Heart right ventricle (tissue), 16 donors: ENCODE measurements around the gene KSR2. TPM values are rescaled to one million over a fixed set of nuclear protein-coding genes. Genes with fewer than 3 reads are reported as not detected.

ENCODE experiments used
- ATAC-seq, 8 donors: fragments of 200-7000 bp; cut with Tn5 transposase; one replicate each; pipeline ENCODE4 v1.9.1; 2020; ENCODE audit warnings: mild to moderate bottlenecking in 8 of 8, moderate library complexity in 8 of 8, moderate number of reproducible peaks in 1 of 8
- DNase-seq, 2 donors: peaks; one replicate each; pipeline ENCODE4 v3.0.0-alpha.2; 2020
- H3K27ac ChIP-seq, 10 donors: fragments of 200-600 bp; sonication (generic) in 2 of 10; one replicate each; pipeline versions ENCODE4 v1.5.0 to v1.8.0; 2020 to 2022; ENCODE audit warnings: mild to moderate bottlenecking in 3 of 10
- H3K27me3 ChIP-seq, 7 donors: fragments of 200-600 bp; one replicate each; pipeline ENCODE4 v1.8.0; 2021 to 2022; ENCODE audit warnings: mild to moderate bottlenecking in 2 of 7
- H3K36me3 ChIP-seq, 9 donors: fragments of 200-600 bp; sonication (generic) in 1 of 9; one replicate each; pipeline versions ENCODE4 v1.5.0 to v1.8.0; 2020 to 2022; ENCODE audit warnings: mild to moderate bottlenecking in 2 of 9
- H3K4me1 ChIP-seq, 9 donors: fragments of 200-600 bp; sonication (generic) in 1 of 9; one replicate each; pipeline versions ENCODE4 v1.5.0 to v1.8.0; 2020 to 2022; ENCODE audit warnings: mild to moderate bottlenecking in 4 of 9
- H3K4me3 ChIP-seq, 10 donors: fragments of 200-600 bp; sonication (generic) in 2 of 10; one replicate each; pipeline versions ENCODE4 v1.5.0 to v1.8.0; 2020 to 2022; ENCODE audit warnings: mild to moderate bottlenecking in 7 of 10, moderate library complexity in 2 of 10
- H3K9me3 ChIP-seq, 11 donors: fragments of 200-600 bp in 10 of 11; sonication (generic) in 2 of 11; one replicate each; pipeline versions ENCODE4 v1.5.0 to v1.8.0; 2013 to 2022; ENCODE audit warnings: mild to moderate bottlenecking in 2 of 11, control low read depth in 1 of 11, moderate library complexity in 1 of 11
- CTCF ChIP-seq, 9 donors: fragments of 200-600 bp; sonication (generic) in 2 of 9; IDR thresholded peaks; one replicate each; pipeline versions ENCODE4 v1.5.0 to v1.8.0; 2021 to 2022; ENCODE audit warnings: antibody characterized with exemption in 9 of 9, mild to moderate bottlenecking in 5 of 9, moderate library complexity in 1 of 9
- WGBS, 2 donors: extraction: QIAGEN DNeasy Blood & Tissue Kit; methylation state at CpG; one replicate each; pipeline ENCODE4 v1.1.7; 2013; ENCODE audit warnings: inconsistent platforms in 1 of 2; 5-methylcytosine and 5-hydroxymethylcytosine counted together
- intact Hi-C, 10 donors: fragments of 100-400 bp; cut with DNase I; formaldehyde crosslinking; loops; one replicate each; pipeline versions ENCODE4 v1.11.1 to v1.14.2; 2022
- polyA plus RNA-seq, 2 donors: library from polyadenylated mRNA; stranded (reverse); fragments of 200-250 nt; gene quantifications; one replicate each; pipeline ENCODE4 v1.2.3, GENCODE V29; 2013
- total RNA-seq, 10 donors: library from RNA; stranded (reverse); fragmentation: NEBNext Ultra II Directional in 3 of 10; extraction: Animal tissue kit (Norgen Biotek cat#: 25700) in 3 of 10; gene quantifications; one replicate each; pipeline versions ENCODE4 v1.2.1 to v1.2.4, GENCODE V29; 2021 to 2023
- donor health status: Arrhythmogenic right ventricular cardiomyopathy.
- donor health status: ischemic (EF 13 %, LVEDD 7.1; RV severe dilation, severe dysfunction).
- donor health status: healthy with polysubstance abuse.
- donor health status: DM: no; HTN: yes; CAD: no.
- donor health status: DM: no; HTN: no; CAD: no.
- donor health status: ischemic (EF 25% LVEDD 6.9; RV normal size, moderate dysfunction).
- donor health status: ischemic (EF 25% LVEDD 5.7; RV mildly dilated, moderate dysfunction).
- donor health status: healthy.
- donor health status: DM: yes; HTN: yes; CAD: no.
- donor health status: Ischemic cardiomyopathy.
- donor health status: ischemic (EF 35%, LVEDD 5.7; RV mildly dilated, moderate dysfunction).
- donor health status: nonischemic (EF 11% LVEDD 7.7; RV severe dilation, severe dysfunction).
- donor health status: DM: yes; HTN: yes; CAD: no.
- donor health status: PGD.
- donor health status: ischemic (EF 29% LVEDD 5.4; RV normal size, mild dysfunction).
- donor health status: nonischemic (EF 23%, LVEDD 6.1; RV moderate dilation, normal function).

Gene KSR2
- total and polyA plus RNA-seq, 12 donors, result 0.02 TPM; not detected in 9

- peaks cover 0 to 23% (median 6%) of the 10 kb centered on the region in 7 donors for H3K27me3 ChIP-seq
- 61 to 71% methylated on average over 3 of the region's 3 CpGs for WGBS, 2 donors
- no peak for DNase-seq
- no peak overlapping the region for H3K4me3 ChIP-seq
- no peaks in the 10 kb centered on the region for H3K9me3 ChIP-seq
- no peaks in the 10 kb centered on the region for H3K36me3 ChIP-seq
- H3K4me1 ChIP-seq, result no peaks in the 10 kb centered on the region
- TF ChIP-seq CTCF (IDR thresholded peaks at IDR 0.05), result no peak
- no peak for ATAC-seq
- intact Hi-C loops, result no loop called here
- no peak overlapping the region for H3K27ac ChIP-seq
These were observed 507.1 kb downstream of the KSR2 start for GRCh38 chr12:117461732-117462131.

GRCh38 chr12:117459229-117459628 is 509.6 kb downstream of the KSR2 start:
- H3K4me3 ChIP-seq, result no peak overlapping the region
- no peaks in the 10 kb centered on the region for H3K9me3 ChIP-seq
- H3K36me3 ChIP-seq, result no peaks in the 10 kb centered on the region
- H3K27me3 ChIP-seq, result peaks cover 0 to 9% (median 0%) of the 10 kb centered on the region in 7 donors
- TF ChIP-seq CTCF (IDR thresholded peaks at IDR 0.05), result no peak
- no peaks in the 10 kb centered on the region for H3K4me1 ChIP-seq
- ATAC-seq (no peak), DNase-seq (no peak)
- no peak overlapping the region for H3K27ac ChIP-seq
- 41 to 63% methylated on average over 1 of the region's 1 CpG for WGBS, 2 donors
- intact Hi-C loops, result no loop called here

DNA sequence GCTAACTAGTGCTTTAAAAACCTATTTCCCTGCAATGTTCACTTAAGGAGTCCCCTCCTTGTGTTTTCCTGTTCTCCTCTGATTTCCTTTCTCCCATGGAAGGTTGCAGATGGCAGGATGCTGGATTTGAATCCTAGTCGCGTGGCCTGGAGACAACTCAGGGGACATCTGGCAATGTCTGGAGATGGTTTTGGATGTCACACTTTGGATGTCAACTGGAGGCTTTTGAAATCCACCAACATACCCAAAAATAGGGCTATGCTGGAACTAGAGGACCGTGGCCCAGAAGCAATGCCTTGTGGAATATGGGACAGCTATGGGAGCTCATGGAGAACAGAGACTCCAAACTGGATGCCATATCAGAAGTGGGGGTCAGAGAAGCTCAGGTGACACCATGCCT is 511.6 kb downstream of the KSR2 start:
- Histone ChIP-seq H3K27me3 (peaks cover 0 to 6% (median 0%) of the 10 kb centered on the region in 7 donors), H3K27ac (no peak overlapping the region), H3K4me1 (no peaks in the 10 kb centered on the region), H3K4me3 (no peak overlapping the region), H3K36me3 (no peaks in the 10 kb centered on the region), H3K9me3 (peaks cover 0 to 7% (median 0%) of the 10 kb centered on the region in 11 donors)
- ATAC-seq (no peak), DNase-seq (no peak)
- WGBS, 2 donors, result 52 to 84% methylated on average over 3 of the region's 3 CpGs
- intact Hi-C loops, result no loop called here
- TF ChIP-seq CTCF (IDR thresholded peaks at IDR 0.05), result no peak

GRCh38 chr12:117456076-117456475 is 512.7 kb downstream of the KSR2 start:
- intact Hi-C loops, result no loop called here
- Histone ChIP-seq H3K27me3 (peaks cover 0 to 5% (median 0%) of the 10 kb centered on the region in 7 donors), H3K36me3 (no peaks in the 10 kb centered on the region), H3K27ac (no peak overlapping the region), H3K4me1 (no peaks in the 10 kb centered on the region), H3K9me3 (peaks cover 0 to 7% (median 0%) of the 10 kb centered on the region in 11 donors), H3K4me3 (no peak overlapping the region)
- DNase-seq (no peak), ATAC-seq (no peak)
- no peak for TF ChIP-seq CTCF (IDR thresholded peaks at IDR 0.05)
- WGBS, 2 donors, result 74% methylated on average over 5 of the region's 5 CpGs
